ENCODE results near the gene MARCHF3. TPM values are rescaled to one million over a fixed set of nuclear protein-coding genes. Genes with fewer than 3 reads are reported as not detected.
"Not testable (repeated sequence)": the region's sequence is repeated elsewhere in the genome, so short reads cannot be mapped to it uniquely, and the experiment has no call there.

Gene MARCHF3
- total RNA-seq, 1 experiment from 2014 or later, result 5.4 TPM

DNA sequence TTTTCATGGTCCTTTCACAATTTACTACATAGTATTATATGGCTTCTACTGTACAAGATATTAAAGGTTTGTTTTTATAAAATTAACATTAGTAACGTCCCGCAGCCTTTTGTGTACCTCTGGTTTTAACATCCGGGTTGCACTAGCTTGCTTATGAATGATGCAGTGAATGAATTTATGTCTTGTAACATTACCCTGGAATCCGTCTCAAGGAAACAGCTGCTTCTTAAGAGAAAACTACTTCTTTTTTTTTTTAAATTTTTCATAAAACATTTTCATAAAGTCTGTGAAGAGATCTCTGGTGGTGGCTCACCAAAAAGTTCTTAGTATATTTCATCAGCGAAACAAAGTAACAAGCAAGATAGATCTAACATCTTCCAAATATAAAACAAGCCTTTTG lies 23.6 kb downstream of the MARCHF3 start:
- ChIA-PET POLR2A (interaction anchor here (0.8 kb wide), 1 partner anchor 14 kb away, joined by 7 read pairs; no protein-coding TSS in a partner anchor), CTCF (interaction anchor here (0.6 kb wide), 1 partner anchor 173 kb away, joined by 3 read pairs; no protein-coding TSS in a partner anchor)
- Mint-ChIP-seq H3K36me3 (ENCODE audit: insufficient read depth, unreplicated experiment) (no peaks in the 10 kb centered on the region), H3K27ac (ENCODE audit: low read depth, unreplicated experiment) (no peak overlapping the region), H3K27me3 (ENCODE audit: insufficient read depth, unreplicated experiment) (no peaks in the 10 kb centered on the region), H3K4me3 (ENCODE audit: unreplicated experiment) (no peak overlapping the region), H3K9me3 (ENCODE audit: unreplicated experiment) (no peaks in the 10 kb centered on the region), H3K4me1 (ENCODE audit: insufficient read depth, unreplicated experiment) (peaks cover 5% of the 10 kb centered on the region)
- no peak for TF ChIP-seq CTCF (IDR thresholded peaks at IDR 0.05; ENCODE audit: unreplicated experiment)
- intact Hi-C loops (cut with micrococcal nuclease), result loop anchor here (1.0 kb wide), 1 partner anchor 25 kb away; no protein-coding TSS in a partner anchor
- no peak for DNase-seq (ENCODE audit: unreplicated experiment)
- no TSS peak for BruUV-seq (replicated peaks)

DNA sequence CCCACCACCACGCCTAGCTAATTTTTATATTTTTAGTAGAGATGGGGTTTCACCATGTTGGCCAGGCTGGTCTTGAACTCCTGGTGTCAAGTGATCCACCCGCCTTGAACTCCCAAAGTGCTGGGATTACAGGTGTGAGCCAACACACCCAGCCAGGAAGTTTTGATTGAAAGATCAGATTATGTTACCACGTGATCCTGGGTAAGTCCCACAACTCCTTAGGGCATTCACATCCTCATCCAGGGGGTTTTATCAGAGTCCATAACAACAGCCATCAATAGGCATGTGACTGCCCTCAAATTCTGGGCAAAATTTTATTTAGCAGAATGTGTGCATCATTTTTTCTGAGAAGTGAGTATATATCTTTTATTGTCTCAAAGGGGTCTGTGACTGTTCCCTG lies 25.1 kb downstream of the MARCHF3 start:
- H3K36me3 Mint-ChIP-seq (ENCODE audit: insufficient read depth, unreplicated experiment); H3K27me3 Mint-ChIP-seq (ENCODE audit: insufficient read depth, unreplicated experiment); H3K27ac Mint-ChIP-seq (ENCODE audit: low read depth, unreplicated experiment); H3K9me3 Mint-ChIP-seq (ENCODE audit: unreplicated experiment); BruUV-seq (replicated peaks); DNase-seq (ENCODE audit: unreplicated experiment); H3K4me3 Mint-ChIP-seq (ENCODE audit: unreplicated experiment); H3K4me1 Mint-ChIP-seq (ENCODE audit: insufficient read depth, unreplicated experiment); CTCF ChIA-PET; intact Hi-C loops (cut with micrococcal nuclease); POLR2A ChIA-PET: not testable (repeated sequence)

- no peak overlapping the region for H3K4me3 Mint-ChIP-seq (ENCODE audit: unreplicated experiment)
- H3K36me3 Mint-ChIP-seq (ENCODE audit: insufficient read depth, unreplicated experiment), result no peaks in the 10 kb centered on the region
- H3K27me3 Mint-ChIP-seq (ENCODE audit: insufficient read depth, unreplicated experiment), result no peaks in the 10 kb centered on the region
- DNase-seq (ENCODE audit: unreplicated experiment), result no peak
- no TSS peak for BruUV-seq (replicated peaks)
- intact Hi-C loops (cut with micrococcal nuclease), result no loop called here
- H3K27ac Mint-ChIP-seq (ENCODE audit: low read depth, unreplicated experiment), result no peak overlapping the region
- H3K4me1 Mint-ChIP-seq (ENCODE audit: insufficient read depth, unreplicated experiment), result no peaks in the 10 kb centered on the region
- H3K9me3 Mint-ChIP-seq (ENCODE audit: unreplicated experiment), result no peaks in the 10 kb centered on the region
- POLR2A ChIA-PET, result no interaction called here
- CTCF ChIA-PET, result interaction anchor here (0.6 to 0.7 kb wide), 2 partner anchors 203 to 657 kb away, joined by 3 to 5 read pairs; no protein-coding TSS in a partner anchor
- TF ChIP-seq CTCF (IDR thresholded peaks at IDR 0.05; ENCODE audit: unreplicated experiment), result no peak
Observed at GRCh38 chr5:127004721-127005120, 25.6 kb downstream of the MARCHF3 start.

DNA sequence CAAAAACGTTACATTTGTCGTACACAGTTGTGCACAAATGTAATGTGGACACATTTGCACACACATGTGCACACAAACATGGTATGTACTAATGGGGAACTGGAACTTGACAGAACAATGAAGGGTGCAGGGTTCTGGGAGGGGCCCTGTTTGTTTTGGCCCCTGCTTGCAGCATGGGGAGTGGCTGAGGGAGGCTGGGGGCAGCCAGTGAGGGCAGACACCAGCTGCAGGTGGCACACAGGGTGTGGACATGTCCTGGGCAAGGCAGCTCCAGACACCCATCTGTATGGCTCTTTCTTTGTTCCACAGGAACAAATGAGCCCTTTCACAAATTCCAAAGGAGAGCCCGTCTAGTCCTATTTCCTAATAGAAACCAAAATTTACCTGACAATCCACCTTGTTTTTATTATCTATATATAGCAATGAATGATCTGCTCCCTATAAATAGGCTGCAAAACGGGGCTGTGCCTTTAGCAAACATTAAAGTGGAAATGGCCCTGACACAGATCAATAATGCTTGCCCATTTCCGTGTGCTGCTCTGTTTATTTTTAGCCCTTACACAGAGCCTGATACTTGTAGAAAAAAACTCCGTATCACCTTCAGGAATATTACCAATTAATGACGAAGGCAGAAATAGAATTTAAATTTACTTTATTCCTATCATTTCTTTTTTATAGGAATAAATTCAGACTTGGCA lies 26.4 kb downstream of the MARCHF3 start:
- Mint-ChIP-seq H3K9me3 (ENCODE audit: unreplicated experiment) (no peaks in the 10 kb centered on the region), H3K4me1 (ENCODE audit: insufficient read depth, unreplicated experiment) (no peaks in the 10 kb centered on the region), H3K27me3 (ENCODE audit: insufficient read depth, unreplicated experiment) (no peaks in the 10 kb centered on the region), H3K27ac (ENCODE audit: low read depth, unreplicated experiment) (peak overlapping the region; percentile 55), H3K36me3 (ENCODE audit: insufficient read depth, unreplicated experiment) (no peaks in the 10 kb centered on the region), H3K4me3 (ENCODE audit: unreplicated experiment) (no peak overlapping the region)
- TF ChIP-seq CTCF (IDR thresholded peaks at IDR 0.05; ENCODE audit: unreplicated experiment), result no peak
- ChIA-PET POLR2A (no interaction called here), CTCF (interaction anchor here (0.6 to 0.7 kb wide), 2 partner anchors 202 to 658 kb away, joined by 3 to 5 read pairs; no protein-coding TSS in a partner anchor)
- intact Hi-C loops (cut with micrococcal nuclease), result no loop called here
- no peak for DNase-seq (ENCODE audit: unreplicated experiment)
- BruUV-seq (replicated peaks), result no TSS peak

All from MCF 10A (cell line).